Loucy (cell line): Measurements from ENCODE around the gene KRT76.

Source experiments
- EZH2phosphoT487 ChIP-seq: fragments of 200-600 bp; IDR thresholded peaks from 2 replicates; pipeline ENCODE4 v1.6.1; 2018; ENCODE audit warnings: antibody characterized with exemption, mild to moderate bottlenecking, moderate library complexity, borderline replicate concordance
- TF ChIP-seq, protein P1 (sequence below): fragments of 200-600 bp; sonication (generic); conservative IDR thresholded peaks from 2 replicates; pipeline ENCODE4 v1.5.1; 2014; ENCODE audit warnings: mild to moderate bottlenecking, antibody characterized with exemption, low read length

DNA sequence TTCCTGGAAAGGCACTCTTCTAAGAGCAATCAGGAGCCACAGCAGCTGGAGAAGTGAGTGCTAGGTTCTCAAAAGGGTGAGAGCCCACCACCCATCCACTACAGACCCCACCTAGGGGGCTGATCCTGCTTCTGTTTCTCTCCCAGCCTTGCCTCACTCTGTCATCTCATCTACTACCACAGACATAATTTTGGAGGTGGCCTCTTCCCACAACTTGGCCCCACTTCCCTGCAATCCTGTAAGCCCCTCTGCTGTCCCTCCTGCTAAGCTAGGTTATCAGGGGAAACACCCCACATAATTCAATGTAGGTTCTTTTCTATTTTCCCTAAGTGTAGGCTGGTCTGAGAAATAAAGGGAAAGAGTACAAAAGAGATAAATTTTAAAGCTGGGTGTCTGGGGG lies 16.5 kb downstream of the KRT76 start:
- TF ChIP-seq, protein P1, sequence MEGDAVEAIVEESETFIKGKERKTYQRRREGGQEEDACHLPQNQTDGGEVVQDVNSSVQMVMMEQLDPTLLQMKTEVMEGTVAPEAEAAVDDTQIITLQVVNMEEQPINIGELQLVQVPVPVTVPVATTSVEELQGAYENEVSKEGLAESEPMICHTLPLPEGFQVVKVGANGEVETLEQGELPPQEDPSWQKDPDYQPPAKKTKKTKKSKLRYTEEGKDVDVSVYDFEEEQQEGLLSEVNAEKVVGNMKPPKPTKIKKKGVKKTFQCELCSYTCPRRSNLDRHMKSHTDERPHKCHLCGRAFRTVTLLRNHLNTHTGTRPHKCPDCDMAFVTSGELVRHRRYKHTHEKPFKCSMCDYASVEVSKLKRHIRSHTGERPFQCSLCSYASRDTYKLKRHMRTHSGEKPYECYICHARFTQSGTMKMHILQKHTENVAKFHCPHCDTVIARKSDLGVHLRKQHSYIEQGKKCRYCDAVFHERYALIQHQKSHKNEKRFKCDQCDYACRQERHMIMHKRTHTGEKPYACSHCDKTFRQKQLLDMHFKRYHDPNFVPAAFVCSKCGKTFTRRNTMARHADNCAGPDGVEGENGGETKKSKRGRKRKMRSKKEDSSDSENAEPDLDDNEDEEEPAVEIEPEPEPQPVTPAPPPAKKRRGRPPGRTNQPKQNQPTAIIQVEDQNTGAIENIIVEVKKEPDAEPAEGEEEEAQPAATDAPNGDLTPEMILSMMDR: no peak
- no peak for TF ChIP-seq EZH2phosphoT487
